ENCODE measurements around the gene TRAF3IP1.
"Not testable (repeated sequence)": the region's sequence is repeated elsewhere in the genome, so short reads cannot be mapped to it uniquely, and the experiment has no call there.

TRAF3IP1 gene

DNA sequence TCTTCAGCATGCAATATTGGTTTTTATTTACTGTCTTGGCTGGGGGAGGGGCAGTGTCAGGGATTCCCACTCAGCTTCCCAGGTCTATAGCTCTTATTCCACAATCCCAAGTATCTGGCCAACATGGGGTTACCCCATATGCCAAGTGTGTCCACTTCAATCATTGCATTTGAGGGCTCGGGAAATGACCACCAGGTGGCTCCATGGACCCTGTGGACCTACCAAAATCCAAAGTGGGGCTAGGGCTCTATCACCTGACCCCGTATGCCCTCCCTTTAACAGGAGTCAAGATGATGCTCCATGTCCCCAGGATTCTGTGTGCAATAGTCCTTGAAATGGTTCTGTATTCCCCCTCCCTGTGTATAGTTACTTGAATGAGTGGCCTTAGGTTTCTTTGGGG is 12.1 kb upstream of the TRAF3IP1 start:
- no peak for DNase-seq (ENCODE audit: low spot score)

DNA sequence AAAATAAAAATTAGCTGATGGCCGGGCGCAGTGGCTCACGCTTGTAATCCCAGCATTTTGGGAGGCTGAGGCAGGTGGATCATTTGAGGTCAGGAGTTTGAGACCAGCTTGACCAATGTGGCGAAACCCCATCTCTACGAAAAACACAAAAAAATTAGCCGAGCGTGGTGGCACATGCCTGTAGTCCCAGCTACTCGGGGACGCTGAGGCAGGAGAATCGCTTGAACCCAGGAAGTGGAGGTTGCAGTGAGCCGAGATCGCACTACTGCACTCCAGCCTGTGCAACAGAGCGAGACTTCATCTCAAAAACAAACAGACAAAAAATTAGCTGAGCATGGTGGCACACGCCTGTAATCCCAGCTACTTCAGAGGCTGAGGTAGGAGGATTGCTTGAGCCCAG is 9.6 kb upstream of the TRAF3IP1 start:
- not testable (repeated sequence) for DNase-seq (ENCODE audit: low spot score)

DNA sequence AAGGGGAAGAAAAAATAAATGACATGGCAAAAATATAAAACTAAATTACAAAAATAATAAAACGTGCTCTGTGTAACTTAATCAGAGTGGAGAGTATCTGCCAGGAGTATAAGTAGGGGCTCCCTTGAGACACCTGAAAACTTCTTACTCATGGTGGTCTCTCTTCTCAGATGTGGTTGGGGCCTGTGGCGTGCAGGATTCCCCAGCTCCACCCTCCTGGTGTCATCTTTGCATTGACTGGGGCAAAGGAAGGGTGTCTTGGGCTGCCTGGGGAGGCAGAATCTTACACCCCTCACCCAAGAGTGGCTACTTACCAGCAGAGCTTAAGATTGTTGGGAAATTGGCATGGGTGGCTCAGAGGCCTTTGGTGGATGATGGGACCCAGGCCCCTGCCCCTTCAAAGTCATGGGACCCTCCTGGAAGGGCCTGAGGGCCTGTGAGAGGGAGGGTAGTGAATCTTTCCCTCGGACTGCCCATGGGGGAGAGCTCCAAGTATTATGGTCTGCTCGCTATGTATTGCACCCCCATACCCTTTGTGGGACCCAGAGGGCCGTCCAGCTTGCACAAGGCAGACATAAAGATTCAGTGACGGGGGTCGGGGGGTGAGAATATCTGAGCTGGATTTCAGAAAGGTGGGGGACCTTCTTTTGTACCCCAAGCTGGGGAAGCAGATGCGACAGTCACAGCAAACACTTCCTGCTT is 6.9 kb upstream of the TRAF3IP1 start:
- DNase-seq (ENCODE audit: low spot score) = no peak

DNA sequence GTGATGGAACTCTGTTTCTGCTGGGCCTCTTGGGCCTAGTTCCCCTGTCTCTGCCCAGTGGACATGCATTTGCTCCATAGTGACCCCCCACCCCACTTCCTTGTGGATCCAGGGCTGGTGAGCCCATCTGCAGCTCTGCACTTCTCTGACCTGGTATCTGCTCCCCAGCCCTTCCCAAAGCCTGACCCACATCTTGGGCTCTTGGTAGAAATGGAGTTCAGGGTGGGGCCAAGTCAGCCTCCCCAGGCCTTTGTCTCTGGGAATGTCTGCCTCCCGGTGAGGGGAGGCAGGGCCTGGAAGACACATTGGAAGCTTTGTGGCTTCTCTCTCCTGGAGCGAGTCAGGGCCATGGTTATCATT is 6.3 kb upstream of the TRAF3IP1 start:
- DNase-seq (ENCODE audit: low spot score) = no peak

DNA sequence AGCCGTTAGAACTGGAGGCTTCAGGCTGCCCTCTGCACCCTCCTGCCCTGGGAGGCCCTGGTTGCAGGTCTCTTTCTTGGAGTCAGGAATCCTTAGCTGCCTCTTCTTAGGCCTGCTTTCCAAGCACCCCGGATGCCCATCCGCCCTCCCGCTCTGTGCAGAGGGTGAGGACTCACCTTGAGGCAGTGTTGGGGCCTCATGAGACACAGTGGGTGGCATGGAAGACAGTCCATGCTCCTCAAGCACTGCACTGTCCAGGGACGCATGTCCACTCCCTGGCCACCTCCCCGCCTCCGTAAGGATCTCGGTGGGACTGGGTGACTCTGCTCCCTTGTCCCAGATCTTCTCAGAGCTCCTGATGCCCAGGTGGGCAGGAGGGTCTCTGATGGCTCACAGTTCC is 5.7 kb upstream of the TRAF3IP1 start:
- no peak for DNase-seq (ENCODE audit: low spot score)

DNA sequence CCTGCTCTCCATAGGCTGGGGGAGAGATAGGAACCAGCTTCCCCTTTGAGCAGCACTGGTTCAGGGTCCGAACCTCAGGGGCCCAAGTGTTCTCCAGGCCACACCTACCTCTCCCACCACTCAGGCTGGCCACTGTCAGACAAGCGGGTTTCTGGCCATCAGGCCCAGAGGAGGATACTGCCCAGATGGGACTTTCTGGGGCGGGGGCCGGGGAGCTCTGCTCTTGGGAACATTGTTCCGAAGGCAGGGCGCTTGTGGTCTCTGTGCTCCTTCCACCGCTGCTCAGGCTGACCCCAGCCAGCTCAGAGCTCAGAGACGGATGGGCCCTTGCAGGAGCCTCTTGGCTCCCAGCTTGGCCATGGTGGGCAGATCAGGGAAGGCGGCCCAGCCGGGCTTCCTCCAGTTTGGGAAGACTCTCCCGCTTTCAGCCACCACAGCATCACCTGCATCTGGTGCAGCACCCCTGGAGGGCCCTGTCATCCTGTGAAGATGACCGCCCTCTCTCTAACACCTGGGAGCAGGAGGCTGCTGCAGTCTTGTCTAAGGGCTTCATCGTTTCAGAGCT is 5.2 kb upstream of the TRAF3IP1 start:
- no peak for DNase-seq (ENCODE audit: low spot score)

DNA sequence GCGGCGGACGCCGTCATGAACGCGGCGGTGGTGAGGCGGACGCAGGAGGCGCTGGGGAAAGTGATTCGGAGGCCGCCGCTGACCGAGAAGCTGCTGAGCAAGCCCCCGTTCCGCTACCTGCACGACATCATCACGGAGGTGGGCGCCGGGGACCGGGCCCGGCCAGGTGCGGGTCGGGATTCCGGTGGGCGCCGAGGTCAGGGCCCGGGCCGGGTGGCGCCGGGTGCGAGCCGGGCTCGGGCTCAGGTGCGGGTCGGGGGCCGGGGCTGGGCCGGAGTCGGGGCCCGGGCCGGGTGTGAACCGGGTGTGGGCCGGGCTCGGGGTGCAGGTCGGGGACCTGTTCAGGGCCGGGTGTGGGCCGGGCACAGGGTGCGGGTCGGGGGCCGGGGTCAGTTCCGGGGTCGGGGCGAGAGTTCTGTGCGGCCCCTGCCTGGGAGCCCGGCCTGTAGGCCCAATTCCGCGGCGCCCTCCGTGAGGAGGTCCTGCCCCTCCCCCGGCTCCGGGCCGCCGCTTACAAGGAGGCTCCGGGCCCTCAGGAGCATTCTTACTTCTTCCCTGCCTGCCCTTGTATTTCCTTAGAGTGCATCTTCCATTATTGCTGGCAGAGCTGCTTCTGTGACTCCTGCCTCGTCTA is 447 bp downstream of the TRAF3IP1 start:
- peak; percentile 30 for DNase-seq (ENCODE audit: low spot score)

DNA sequence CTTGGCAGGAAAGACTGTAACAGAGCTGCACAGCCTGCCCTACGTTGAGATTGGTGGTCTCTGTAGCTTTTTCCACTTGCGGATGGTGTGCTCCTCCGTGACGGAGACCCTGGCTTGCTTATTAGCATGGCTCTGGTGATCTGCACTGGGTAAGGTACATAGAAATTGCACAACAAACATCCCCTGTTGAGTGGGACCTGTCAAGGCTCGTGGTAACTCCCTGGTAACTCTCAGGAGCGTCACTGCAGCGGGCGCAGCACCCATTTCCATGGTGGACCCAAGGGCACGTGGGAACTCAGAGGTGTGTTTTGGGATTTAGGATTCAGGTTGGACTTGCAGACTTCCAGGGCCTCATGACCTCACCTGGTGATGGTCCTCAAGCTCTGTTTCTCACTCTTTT is 1.1 kb downstream of the TRAF3IP1 start:
- peak; percentile 15 for DNase-seq (ENCODE audit: low spot score)

DNA sequence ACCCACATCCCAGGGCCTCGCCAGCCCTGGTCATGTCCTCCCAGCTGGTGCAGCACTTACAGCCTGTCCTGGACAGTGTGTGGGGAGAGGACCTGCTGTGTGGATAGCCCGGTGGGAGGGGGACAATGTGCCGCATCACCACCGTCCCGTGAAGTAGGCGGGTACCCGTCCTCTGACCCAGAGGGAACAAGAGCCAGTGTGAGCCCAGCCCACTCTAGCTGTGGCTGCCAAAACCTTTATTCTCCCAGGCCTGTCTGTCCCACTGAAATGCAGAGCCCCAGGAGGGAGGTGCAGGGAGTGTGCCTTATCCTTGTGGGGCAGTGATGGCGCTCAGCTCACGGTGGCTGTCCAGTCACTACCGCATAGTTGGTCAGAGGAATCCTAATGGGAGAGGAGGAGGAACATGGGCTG is 1.7 kb downstream of the TRAF3IP1 start:
- DNase-seq (ENCODE audit: low spot score) = no peak

DNA sequence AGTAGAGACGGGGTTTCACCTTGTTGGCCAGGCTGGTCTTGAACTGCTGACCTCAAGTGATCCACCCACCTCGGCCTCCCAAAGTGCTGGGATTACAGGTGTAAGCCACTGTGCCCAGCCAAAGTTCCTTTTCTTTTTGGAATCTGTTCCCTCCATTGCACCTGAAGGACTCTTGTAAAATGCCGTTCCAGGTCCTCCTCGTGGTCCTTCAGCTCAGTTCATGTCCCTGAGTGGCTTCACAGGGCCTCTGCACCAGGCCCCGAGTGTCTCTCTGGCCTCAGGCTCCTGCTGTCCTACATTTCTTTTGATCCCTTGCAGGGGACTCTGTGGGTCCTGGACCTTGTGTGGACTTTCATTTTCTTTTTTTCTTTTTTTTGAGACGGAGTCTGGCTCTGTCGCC is 3.9 kb downstream of the TRAF3IP1 start:
- not testable (repeated sequence) for DNase-seq (ENCODE audit: low spot score)

DNA sequence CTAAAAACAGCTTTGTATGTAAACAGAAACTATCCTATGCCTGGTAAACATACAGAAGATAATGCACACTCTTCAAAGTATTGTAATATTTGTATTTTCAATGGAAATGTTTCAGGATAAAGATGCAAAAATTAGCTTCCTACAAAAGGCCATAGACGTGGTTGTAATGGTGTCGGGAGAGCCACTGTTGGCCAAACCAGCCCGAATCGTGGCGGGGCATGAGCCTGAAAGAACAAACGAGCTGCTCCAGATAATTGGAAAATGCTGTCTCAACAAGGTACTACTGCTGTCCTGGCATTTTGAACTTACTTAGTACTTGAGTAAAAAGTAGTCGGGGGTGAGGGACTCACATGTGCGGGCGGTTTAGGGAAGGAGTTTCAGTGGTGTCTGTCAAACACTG is 5.4 kb downstream of the TRAF3IP1 start:
- DNase-seq (ENCODE audit: low spot score) = no peak

DNA sequence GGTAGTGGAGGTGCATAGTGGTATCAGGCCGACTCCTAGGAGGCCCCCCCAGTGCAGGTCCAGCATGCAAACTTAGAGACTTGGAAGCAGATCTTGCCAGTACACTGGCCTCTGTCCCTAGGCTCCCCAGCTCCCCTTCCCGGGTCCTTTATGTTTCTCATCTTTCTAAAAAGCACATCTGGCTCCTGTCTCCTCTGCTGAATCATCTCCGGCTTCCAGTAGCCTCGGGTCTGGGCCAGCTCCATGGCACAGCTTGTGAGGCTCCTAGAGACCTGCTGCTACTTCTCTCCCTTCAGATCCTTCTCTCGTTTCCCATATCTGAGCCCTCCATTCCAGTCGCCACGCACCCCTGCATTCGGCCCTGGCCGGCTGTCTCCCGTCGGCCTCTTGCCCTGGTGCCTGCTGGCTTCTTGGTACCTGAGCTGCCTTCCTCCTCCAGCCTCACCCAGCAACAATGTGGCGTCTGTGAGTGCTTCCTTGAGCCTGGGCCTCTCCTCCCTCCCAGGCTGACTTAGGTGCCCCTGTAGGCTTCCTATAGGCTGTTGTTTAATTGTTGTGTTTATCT is 6.6 kb downstream of the TRAF3IP1 start:
- no peak for DNase-seq (ENCODE audit: low spot score)

DNA sequence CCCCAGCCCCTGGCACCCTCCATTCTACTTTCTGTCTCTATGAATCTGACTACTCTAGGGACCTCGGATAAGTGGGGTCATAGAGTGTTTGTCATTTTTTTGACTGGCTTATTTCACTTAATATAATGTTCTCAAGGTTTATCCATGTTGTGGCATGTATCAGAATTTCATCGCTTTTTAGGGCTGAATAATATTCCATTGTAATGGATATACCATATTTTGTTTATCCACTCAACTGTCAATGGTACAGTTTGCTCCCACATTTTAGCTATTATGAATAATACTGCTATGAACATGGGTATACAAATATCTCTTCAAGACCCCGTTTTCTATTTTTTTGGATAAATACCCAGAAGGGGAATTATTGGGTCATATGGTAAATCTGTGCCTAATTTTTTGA is 7.4 kb downstream of the TRAF3IP1 start:
- no peak for DNase-seq (ENCODE audit: low spot score)

DNA sequence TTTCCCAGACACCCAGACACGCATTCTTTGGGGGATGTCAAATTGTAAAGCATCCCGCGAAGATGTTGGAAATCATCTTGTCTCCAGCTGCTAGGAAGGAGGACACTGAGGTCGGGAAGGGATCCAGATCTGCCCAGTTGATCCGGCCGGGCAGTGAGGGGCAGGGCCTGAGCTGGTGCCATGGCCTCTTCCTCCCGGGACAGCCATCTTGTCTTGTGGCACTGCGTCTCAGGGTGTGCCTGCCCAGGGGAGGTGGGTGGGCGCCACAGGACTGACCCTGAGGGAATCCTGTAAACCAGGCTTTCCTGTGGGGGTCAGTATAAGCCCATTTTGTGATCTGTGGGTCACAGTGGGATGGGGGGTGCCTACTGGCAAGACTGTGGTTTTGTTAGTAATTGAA is 10.1 kb downstream of the TRAF3IP1 start:
- no peak for DNase-seq (ENCODE audit: low spot score)

DNA sequence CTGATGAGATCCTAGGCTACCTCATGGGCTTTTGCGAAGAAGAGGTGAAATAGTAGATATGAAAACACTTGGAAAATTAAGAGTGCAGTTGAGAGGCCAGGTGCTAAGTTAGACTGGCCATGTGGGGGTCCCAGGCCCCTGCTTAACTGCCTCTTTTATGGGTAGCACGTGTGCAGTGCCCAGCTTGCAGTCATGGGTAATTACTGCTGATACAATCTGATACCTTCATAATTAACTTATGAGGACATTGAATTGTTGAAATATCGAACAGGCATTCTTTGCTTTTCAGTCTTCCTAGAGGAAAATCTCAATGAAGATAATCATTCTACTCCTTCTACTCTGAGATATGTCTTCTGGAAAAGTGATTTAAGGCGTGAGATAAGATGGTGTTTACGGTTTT is 11.6 kb downstream of the TRAF3IP1 start:
- no peak for DNase-seq (ENCODE audit: low spot score)

DNA sequence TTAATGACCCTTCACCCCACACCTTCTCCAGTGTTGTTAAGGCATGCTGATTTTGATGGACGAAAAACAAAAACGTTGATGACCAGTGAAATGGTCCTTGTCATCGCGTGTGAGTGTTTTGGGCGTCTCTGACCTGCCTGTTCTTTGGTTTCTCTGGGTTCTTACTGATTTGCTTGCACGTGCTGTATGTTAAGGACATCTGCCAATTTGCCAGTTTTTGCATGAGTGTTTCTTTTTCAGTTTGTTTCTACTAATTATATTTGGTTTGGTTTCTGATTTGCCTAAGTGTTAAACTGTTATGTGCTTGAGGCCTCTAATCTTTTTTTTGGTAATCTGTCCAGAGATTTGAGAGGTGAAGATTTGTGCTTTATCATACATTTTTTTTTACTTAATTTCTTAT is 14.6 kb downstream of the TRAF3IP1 start:
- no peak for DNase-seq (ENCODE audit: low spot score)

DNA sequence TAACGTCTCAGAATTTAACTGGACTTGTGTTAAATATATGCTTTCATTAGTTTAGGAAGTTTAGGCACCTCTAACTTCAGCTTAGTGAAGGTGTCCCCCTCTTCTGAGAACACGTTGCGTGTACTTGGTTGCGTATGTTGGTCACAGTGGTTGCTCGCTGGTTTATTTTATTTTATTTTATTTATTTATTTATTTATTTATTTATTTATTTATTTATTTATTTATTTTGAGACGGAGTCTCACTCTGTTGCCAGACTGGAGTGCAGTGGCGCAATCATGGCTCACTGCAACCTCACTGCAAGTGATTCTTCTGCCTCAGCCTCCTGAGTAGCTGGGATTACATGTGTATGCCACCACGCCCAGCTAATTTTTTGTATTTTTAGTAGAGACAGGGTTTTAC is 15.3 kb downstream of the TRAF3IP1 start:
- not testable (repeated sequence) for DNase-seq (ENCODE audit: low spot score)

DNA sequence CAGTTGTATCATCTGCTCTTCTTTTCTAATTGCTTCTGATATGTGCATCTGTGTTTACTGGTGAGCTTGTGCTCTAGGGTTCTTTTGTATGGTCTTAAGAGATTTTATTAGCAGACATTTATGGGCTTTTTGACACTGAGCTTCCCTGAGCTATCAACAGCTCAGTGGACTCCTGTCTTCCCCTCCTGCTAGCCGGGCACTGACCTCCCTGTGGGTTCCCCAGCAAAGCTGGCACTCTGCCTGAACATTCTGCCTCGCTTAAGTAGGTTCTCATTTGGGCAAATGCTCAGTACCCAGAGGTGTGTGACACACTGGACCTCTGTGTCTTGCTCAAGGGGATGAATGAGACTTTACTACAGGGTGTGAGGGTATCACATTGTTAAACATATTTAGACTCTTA is 15.8 kb downstream of the TRAF3IP1 start:
- DNase-seq (ENCODE audit: low spot score) = no peak

DNA sequence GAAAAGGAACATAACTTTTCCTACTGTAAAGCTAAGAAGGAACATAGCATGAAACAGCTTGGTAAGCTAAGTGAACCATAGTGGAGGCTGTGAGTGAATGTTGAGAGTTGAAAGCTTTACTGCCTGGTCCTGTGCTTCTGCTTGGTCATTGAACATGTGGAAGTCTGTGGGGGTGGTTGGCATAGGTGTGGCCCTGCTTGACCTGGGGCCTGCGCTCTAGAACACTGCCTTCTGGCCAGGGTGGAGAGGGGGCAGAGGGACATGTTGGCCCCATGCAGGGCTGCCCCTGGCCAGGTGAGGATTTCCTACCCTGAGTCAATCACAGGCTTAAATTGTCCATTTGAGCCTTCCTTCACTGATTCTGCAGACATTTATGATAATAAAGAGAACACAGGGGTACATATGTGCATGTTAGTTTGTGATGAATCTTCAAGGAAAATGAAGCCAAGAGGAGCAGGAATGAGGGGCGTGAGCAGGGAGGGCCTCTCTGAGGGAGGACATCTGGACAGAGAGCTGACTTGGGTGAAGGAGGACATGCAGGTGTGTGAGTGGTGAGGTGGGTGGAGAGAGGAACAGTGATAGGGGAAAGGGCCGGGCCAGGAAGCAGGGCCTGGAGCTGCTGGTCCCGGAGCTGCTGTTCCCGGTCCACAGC is 16.6 kb downstream of the TRAF3IP1 start:
- DNase-seq (ENCODE audit: low spot score) = no peak

DNA sequence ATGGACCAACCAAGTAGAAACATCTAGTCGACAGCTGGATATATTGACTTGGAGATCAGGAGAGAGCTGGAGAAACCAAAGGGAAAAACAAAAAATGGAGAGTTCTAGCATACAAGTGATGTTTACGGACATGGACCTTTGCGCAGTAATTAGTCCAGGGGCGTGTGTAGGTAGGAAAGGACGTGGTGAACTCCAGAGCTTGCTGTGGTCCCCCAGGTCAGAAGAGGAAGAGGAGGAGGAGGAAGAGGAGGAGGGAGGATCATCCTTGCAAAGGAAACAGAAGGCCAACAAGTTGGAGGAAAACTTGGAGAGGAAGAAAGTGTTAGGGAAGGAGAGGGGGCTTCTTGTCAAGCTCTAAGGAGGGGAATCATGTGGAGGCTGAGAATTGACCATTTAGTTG is 17.5 kb downstream of the TRAF3IP1 start:
- no peak for DNase-seq (ENCODE audit: low spot score)

DNA sequence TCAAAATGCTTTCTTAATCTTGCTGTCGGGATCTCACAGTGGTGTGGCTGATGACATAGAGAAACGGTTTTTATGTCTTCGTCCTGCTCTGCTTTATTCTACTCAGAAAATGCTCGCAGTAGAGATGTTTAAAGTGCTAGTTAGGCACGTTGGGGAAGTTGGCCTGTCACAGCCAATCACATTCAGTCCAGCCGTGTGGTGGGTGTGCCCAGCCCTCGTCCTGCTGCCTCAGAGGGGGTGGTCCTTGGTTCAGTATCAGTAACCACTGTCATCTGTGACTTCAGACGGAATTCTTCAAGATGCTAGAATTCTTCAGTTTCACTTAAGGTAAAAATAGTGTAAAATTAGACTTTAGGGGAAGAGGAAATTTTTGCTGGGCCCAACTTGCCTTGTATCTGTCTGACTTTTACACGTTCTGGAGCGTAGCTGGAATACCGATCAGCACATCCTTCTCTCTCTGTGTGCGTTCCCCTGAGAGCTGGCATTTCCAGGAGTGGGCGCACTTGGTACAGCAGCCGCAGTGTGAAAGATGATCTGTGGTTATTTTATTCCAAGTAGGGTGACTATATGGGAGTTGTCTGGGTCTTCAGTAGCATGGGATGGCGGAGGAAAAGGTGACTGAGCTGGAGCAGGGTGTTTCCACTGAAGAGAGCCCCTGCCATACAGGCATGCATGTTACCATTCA is 18.5 kb downstream of the TRAF3IP1 start:
- DNase-seq (ENCODE audit: low spot score) = no peak

DNA sequence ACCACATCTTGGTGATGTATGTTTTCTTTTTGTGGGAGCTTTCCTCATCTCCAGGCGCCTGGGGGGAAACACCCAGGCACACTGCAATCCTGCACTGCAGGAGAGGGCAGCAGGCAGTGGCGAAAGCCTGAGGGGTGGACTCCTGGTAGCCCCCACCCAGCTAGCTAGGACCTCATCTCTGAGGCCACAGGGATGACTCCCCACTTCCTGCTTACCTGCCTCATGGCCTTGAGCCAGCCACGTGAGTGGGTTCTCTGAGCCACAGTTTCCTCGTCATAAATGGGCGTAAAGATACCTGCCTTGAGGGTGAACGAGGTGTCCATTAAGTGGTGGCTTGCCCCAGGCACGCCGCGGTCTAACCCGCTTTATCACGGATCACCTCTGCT is 19.1 kb downstream of the TRAF3IP1 start:
- DNase-seq (ENCODE audit: low spot score) = no peak

Measured in HuH-7 (cell line).